NAMALWA (cell line): ENCODE results near the gene RWDD4.

ENCODE experiments used
- DNase-seq: peaks from one replicate; pipeline ENCODE4 v3.0.0-alpha.2; 2015; ENCODE audit warnings: low spot score

The RWDD4 gene

GRCh38 chr4:183600189-183600685, 58.7 kb downstream of the RWDD4 start:
- peak; percentile 50 for DNase-seq

GRCh38 chr4:183599690-183600089, 59.3 kb downstream of the RWDD4 start:
- peak; percentile 42 for DNase-seq

- no peak for DNase-seq
Observed at GRCh38 chr4:183599284-183599683, 59.7 kb downstream of the RWDD4 start.

GRCh38 chr4:183596067-183596757, 62.8 kb downstream of the RWDD4 start:
- DNase-seq = no peak

GRCh38 chr4:183594823-183595222, 64.2 kb downstream of the RWDD4 start:
- no peak for DNase-seq

GRCh38 chr4:183591301-183591700, 67.7 kb downstream of the RWDD4 start:
- DNase-seq = no peak
